ENCODE data around the gene GREB1.

The GREB1 gene

GRCh38 chr2:11567631-11568031 lies 33.8 kb downstream of the GREB1 start:
- H3K9me3 ChIP-seq (ENCODE audit: severe bottlenecking) = no peaks in the 10 kb centered on the region
- no peaks in the 10 kb centered on the region for H3K27me3 ChIP-seq (ENCODE audit: insufficient read depth, low read depth, severe bottlenecking)
- no peak for TF ChIP-seq CTCF (IDR thresholded peaks at IDR 0.05; ENCODE audit: low read depth, low read length)
- DNase-seq = peak; percentile 4
- no peaks in the 10 kb centered on the region for H3K36me3 ChIP-seq
- H3K27ac ChIP-seq = no peak overlapping the region
- no peak overlapping the region for H3K4me3 ChIP-seq (ENCODE audit: low read depth, low read length)

- DNase-seq = peak; percentile 6
- H3K9me3 ChIP-seq (ENCODE audit: severe bottlenecking) = no peaks in the 10 kb centered on the region
- no peaks in the 10 kb centered on the region for H3K27me3 ChIP-seq (ENCODE audit: insufficient read depth, low read depth, severe bottlenecking)
- no peaks in the 10 kb centered on the region for H3K36me3 ChIP-seq
- H3K4me3 ChIP-seq (ENCODE audit: low read depth, low read length) = no peak overlapping the region
- H3K27ac ChIP-seq = no peak overlapping the region
- TF ChIP-seq CTCF (IDR thresholded peaks at IDR 0.05; ENCODE audit: low read depth, low read length) = no peak
Observed at GRCh38 chr2:11568436-11568835, 34.6 kb downstream of the GREB1 start.

DNA sequence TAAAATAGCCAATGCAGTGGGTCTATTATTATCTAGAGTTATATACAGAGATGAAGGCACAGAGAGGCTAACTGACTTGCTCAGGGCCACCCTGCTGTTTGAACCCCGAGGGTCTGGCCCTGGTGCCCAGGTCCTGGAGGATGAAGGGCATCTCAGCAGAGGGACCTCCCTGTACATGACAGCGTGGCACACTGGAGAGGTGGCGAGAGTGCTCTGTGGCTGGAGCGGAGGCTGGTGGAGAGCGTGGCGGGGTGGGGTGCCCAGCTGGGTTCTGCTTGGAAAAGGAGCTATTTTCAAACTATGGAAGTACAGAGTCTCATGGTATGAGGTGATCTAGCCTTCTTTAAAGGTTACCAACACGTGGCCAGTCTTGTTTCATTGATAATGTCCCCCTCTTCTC lies 35.8 kb downstream of the GREB1 start:
- TF ChIP-seq CTCF (IDR thresholded peaks at IDR 0.05; ENCODE audit: low read depth, low read length) = no peak
- Histone ChIP-seq H3K9me3 (ENCODE audit: severe bottlenecking) (no peaks in the 10 kb centered on the region), H3K27me3 (ENCODE audit: insufficient read depth, low read depth, severe bottlenecking) (no peaks in the 10 kb centered on the region), H3K4me3 (ENCODE audit: low read depth, low read length) (no peak overlapping the region), H3K36me3 (no peaks in the 10 kb centered on the region), H3K27ac (no peak overlapping the region)
- DNase-seq = peak; percentile 6

DNA sequence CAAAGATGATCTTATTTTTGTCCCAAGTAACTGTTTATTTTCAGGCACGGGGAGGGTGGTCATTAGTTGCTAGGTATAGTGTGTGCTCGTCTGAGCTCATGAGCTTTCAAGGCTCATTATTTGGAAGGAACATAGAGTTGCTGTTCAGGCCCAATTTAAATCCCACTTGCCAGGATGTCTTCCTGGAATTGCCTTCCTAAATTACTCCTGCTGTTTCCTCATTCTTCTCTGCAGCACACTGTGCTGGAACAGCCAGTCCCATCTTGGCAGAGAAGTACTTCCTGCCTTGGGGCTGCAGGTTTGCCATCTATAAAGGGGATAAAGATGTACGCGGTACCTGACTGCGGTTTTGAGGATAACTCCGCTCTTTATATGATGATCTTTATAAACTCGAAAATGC lies 37.3 kb downstream of the GREB1 start:
- Histone ChIP-seq H3K9me3 (ENCODE audit: severe bottlenecking) (no peaks in the 10 kb centered on the region), H3K27ac (no peak overlapping the region), H3K4me3 (ENCODE audit: low read depth, low read length) (no peak overlapping the region), H3K36me3 (no peaks in the 10 kb centered on the region), H3K27me3 (ENCODE audit: insufficient read depth, low read depth, severe bottlenecking) (no peaks in the 10 kb centered on the region)
- DNase-seq = no peak
- no peak for TF ChIP-seq CTCF (IDR thresholded peaks at IDR 0.05; ENCODE audit: low read depth, low read length)

DNA sequence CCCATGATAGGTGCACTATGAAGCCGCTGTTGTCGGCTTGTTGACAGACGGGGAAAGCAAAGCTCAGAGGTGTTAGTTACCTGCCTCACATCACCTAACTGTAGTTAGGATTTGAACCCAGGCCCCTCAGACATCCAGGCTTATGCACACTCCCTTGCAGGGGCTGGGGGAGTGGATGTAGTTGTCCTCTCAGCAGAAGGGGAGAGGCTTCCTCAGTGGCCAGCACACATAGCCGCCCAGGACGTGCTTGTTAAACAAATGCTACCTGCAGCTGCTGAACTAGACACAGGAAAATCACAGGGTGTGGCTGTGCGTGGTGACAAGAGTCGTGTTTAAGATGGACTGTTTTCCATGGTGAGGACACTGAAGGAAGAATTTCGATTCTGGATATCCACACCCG lies 39.2 kb downstream of the GREB1 start:
- H3K36me3 ChIP-seq = no peaks in the 10 kb centered on the region
- no peak overlapping the region for H3K4me3 ChIP-seq (ENCODE audit: low read depth, low read length)
- H3K27ac ChIP-seq = no peak overlapping the region
- no peaks in the 10 kb centered on the region for H3K9me3 ChIP-seq (ENCODE audit: severe bottlenecking)
- no peaks in the 10 kb centered on the region for H3K27me3 ChIP-seq (ENCODE audit: insufficient read depth, low read depth, severe bottlenecking)
- DNase-seq = no peak
- no peak for TF ChIP-seq CTCF (IDR thresholded peaks at IDR 0.05; ENCODE audit: low read depth, low read length)

- TF ChIP-seq CTCF (IDR thresholded peaks at IDR 0.05; ENCODE audit: low read depth, low read length) = no peak
- no peak for DNase-seq
- H3K36me3 ChIP-seq = no peaks in the 10 kb centered on the region
- H3K4me3 ChIP-seq (ENCODE audit: low read depth, low read length) = no peak overlapping the region
- H3K27ac ChIP-seq = no peak overlapping the region
- no peaks in the 10 kb centered on the region for H3K27me3 ChIP-seq (ENCODE audit: insufficient read depth, low read depth, severe bottlenecking)
- no peaks in the 10 kb centered on the region for H3K9me3 ChIP-seq (ENCODE audit: severe bottlenecking)
Observed at GRCh38 chr2:11573418-11574175, 39.8 kb downstream of the GREB1 start.

All from WERI-Rb-1 (cell line).